ENCODE data around the gene PEBP1.
A peak's percentile ranks its signal among the peaks of the same experiment; 100 is the strongest.
"Not testable (repeated sequence)": the region's sequence is repeated elsewhere in the genome, so short reads cannot be mapped to it uniquely, and the experiment has no call there.

The PEBP1 gene

DNA sequence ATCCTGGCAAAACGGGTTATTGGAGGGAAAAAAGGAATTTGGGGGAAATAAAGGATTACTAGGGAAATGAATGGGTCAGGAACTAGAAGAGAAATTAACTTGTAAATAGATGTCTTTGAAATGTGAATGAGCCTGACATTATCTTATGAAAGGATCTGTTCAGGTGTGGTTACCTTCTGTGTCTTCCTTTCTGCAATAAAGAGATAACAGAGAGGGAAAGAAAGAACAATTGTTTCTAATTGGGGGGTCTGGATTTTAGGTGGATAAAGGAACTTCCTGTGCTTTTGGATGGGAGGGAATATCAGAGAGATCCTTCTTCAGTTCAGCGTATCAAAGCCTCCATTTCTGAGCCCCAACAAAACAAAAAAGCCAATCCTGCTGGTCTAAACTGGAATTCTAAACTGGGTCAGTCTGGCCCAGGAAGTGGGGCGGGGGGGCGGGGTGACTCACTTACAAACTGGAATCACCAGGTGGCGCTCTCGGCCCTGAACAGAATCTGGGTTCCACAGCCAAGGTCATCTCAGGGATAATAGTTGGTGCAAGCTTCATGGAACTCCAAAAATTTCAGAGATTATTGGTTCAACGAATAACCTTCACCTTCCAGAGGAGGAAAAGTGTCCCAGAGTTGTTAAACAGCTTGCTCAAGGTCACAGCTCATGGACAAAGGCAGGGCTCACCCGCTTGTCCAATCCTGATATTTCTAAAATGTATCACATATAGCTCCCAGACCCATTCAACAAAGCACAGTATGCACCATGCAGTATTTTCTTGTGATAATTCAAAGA lies 15.2 kb upstream of the PEBP1 start:
- peak; percentile 86 for DNase-seq (ENCODE audit: low spot score)
- TF ChIP-seq, protein P1, sequence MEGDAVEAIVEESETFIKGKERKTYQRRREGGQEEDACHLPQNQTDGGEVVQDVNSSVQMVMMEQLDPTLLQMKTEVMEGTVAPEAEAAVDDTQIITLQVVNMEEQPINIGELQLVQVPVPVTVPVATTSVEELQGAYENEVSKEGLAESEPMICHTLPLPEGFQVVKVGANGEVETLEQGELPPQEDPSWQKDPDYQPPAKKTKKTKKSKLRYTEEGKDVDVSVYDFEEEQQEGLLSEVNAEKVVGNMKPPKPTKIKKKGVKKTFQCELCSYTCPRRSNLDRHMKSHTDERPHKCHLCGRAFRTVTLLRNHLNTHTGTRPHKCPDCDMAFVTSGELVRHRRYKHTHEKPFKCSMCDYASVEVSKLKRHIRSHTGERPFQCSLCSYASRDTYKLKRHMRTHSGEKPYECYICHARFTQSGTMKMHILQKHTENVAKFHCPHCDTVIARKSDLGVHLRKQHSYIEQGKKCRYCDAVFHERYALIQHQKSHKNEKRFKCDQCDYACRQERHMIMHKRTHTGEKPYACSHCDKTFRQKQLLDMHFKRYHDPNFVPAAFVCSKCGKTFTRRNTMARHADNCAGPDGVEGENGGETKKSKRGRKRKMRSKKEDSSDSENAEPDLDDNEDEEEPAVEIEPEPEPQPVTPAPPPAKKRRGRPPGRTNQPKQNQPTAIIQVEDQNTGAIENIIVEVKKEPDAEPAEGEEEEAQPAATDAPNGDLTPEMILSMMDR (IDR thresholded peaks at IDR 0.05; ENCODE audit: extremely low read depth, missing control alignments), result no peak

DNA sequence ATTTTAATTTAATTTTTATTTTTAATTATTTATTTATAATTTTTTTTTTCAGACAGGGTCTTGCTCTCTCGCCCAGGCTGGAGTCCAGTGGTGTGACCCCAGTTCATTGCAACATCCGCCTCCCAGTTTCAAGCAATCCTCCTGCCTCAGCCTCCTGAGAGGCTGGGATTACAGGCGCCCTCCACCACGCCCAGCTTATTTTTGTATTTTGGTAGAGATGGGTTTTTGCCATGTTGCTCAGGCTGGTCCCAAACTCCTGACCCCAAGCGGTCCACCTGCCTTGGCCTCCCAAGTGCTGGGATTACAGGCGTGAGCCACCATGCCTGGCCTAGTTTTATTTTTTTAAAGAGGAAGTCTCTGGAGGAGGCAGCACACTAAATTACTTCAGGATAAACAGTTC lies 13.7 kb upstream of the PEBP1 start:
- no peak for DNase-seq (ENCODE audit: low spot score)
- TF ChIP-seq, protein P1 (IDR thresholded peaks at IDR 0.05; ENCODE audit: extremely low read depth, missing control alignments), result no peak

DNA sequence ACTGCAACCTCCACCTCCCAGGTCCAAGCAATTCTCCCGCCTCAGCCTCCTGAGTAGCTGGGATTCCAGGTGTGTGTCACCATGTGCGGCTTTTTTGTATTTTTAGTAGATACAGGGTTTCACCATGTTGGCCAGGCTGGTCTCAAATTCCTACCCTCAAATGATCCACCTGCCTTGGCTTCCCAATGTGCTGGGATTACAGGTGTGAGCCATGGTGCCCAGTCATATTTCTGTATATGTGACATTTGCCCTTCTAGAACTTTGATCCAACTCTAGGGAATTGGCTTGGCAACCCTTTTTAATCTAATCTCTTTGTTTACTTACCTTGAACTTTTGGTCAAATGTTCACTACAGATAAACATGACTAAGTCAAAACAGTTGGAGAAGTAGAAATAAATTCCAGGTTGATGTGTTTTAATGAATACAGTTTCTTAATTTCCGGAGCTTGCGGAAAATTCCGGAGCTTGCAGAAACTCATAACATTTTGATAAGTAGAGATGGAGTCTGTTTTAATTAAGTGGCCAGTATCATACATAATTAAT lies 11.5 kb upstream of the PEBP1 start:
- no peak for DNase-seq (ENCODE audit: low spot score)
- TF ChIP-seq, protein P1 (IDR thresholded peaks at IDR 0.05; ENCODE audit: extremely low read depth, missing control alignments), result no peak

DNA sequence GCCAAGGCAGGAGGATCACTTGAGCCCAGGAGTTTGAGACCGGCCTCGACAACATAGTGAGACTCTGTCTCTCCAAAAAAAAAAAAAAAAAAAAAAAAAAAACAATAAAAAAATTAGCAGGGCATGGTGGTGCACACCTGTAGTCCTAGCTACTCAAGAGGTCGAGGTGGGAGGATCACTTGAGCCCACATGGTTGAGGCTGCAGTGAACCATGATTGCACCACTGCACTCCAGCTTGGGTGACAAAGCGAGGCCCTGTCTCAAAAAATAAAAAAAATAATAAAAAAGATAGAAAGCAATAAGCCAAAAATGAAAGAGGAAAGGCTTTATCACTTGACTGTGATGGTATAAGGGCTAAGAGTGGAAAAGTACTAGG lies 10.2 kb upstream of the PEBP1 start:
- TF ChIP-seq, protein P1 (IDR thresholded peaks at IDR 0.05; ENCODE audit: extremely low read depth, missing control alignments), result no peak
- DNase-seq (ENCODE audit: low spot score), result no peak

DNA sequence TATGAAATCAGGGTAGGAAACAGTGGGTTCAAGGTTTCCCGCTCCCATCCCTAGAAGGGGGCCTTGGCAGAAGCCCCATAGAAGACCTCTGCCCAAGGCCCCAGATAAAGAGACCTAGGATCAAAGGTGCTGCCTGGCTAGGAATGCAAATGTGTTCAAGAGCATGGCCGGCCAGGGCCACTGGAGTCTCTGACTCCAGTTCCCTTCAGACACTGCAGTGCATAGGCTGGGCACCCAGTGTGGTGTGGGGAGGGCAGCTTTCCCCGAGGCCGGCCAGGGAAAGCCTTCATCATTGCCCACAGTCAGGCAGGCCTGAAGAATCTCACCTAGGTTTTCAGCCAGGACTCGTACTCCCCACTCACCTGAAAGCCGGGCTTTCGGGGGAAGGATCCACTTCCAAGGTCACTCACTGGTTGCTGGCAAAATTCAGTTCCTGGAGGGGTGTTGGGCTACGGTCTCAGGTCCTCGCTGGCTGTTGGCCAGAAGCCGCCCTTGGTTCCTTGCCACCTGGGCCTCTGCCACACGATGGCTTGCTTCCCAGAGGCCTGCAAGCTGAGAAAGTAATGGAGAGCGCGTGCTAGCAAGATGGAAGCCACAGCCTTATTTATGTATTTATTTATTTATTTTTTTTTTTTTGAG lies 9.7 kb upstream of the PEBP1 start:
- no peak for DNase-seq (ENCODE audit: low spot score)
- TF ChIP-seq, protein P1 (IDR thresholded peaks at IDR 0.05; ENCODE audit: extremely low read depth, missing control alignments), result no peak

DNA sequence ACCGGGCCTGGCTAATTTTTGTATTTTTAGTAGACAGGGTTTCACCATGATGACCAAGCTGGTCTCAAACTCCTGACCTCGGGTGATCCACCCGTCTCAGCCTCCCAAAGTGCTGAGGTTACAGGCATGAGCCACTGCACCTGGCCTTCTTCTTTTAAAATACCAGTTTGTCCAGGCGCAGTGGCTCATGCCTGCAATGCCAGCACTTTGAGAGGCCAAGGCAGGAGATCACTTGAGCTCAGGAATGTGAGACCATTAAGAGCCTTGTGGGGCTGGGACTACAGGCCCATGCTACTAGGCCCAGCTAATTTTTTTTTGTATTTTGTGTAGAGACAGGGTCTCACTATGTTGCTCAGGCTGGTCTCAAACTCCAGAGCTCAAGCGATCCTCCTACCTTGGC lies 8.1 kb upstream of the PEBP1 start:
- TF ChIP-seq, protein P1 (IDR thresholded peaks at IDR 0.05; ENCODE audit: extremely low read depth, missing control alignments), result no peak
- DNase-seq (ENCODE audit: low spot score), result no peak

DNA sequence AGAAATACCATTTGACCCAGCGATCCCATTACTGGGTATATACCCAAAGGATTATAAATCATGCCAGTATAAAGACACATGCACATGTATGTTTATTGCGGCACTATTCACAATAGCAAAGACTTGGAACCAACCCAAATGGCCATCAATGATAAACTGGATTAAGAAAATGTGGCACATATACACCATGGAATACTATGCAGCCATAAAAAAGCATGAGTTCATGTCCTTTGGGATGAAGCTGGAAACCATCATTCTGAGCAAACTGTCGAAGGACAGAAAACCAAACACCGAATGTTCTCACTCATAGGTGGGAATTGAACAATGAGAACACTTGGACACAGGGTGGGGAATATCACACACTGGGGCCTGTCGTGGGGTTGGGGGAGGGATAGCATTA lies 6.5 kb upstream of the PEBP1 start:
- DNase-seq (ENCODE audit: low spot score), result not testable (repeated sequence)

Data from GM20000 (cell line).